ENCODE data around the gene KLHL3.

The KLHL3 gene

GRCh38 chr5:137705106-137705505 is 30.8 kb downstream of the KLHL3 start:
- no peak for DNase-seq

GRCh38 chr5:137703565-137703964 is 32.3 kb downstream of the KLHL3 start:
- DNase-seq: no peak

DNA sequence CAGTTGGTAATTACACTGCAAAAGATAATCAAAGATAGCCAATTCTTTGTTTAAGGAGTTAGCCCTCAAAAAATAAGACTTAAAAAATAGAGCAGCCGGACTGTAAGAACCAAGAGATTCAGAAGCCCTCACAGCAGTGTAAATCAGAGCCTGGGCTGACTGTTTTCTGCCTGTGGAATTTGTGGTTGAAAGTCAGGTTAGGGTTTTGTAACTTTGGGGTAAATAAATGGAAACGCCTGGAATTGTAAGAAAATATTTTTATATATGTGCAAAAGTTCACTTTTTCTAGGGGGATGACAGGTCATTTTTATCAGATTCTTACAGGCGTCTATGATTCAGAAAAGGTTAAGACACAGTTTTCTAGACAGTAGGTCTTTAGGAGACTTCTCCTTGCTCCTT is 35.6 kb downstream of the KLHL3 start:
- no peak for DNase-seq

DNA sequence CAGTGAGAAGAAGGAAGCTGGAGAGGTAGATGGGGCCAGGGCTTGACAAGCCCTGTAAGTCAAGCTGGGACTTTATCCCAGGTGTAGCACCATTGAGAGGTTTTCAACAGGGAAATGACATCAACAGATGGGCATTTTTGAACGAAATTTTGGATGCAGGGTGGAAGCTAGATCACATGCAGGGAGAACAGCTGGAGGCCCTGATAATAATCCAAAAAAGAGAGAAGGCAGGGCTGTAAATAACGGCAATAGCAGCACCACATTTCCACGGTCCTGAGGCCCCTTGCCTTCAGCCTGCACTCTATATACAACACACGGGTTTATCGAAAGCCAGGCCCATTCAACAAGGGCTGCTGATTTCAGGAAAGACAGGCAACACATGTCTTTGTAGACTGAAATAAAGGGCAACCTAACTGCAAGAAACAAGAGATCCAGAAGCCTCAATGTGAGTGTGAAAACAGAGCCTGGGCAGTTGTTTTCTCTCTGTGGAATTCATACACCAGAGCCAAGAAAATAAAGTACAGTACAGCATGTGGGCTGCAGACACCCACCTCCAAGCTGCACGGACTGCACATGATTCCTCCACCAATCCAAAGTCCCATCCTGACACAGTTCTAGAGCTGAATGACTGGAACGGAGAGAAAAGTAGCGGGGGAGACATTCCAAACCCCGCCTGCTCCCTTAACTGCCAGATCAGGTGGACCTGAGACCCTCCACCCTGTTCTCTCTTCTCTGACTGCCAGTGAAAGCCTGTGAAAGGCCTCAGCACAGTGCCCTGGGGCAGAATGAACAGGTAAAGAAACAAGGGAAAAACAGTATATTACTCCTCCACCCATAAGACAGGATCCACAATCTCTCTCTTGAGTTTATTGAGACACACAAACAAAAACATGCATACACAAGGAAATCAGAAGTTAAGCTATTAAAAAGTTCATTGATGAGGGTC is 36.3 kb downstream of the KLHL3 start:
- DNase-seq: peak; percentile 8

- no peak for DNase-seq
These were observed 39.4 kb downstream of the KLHL3 start for GRCh38 chr5:137696481-137696880.

DNA sequence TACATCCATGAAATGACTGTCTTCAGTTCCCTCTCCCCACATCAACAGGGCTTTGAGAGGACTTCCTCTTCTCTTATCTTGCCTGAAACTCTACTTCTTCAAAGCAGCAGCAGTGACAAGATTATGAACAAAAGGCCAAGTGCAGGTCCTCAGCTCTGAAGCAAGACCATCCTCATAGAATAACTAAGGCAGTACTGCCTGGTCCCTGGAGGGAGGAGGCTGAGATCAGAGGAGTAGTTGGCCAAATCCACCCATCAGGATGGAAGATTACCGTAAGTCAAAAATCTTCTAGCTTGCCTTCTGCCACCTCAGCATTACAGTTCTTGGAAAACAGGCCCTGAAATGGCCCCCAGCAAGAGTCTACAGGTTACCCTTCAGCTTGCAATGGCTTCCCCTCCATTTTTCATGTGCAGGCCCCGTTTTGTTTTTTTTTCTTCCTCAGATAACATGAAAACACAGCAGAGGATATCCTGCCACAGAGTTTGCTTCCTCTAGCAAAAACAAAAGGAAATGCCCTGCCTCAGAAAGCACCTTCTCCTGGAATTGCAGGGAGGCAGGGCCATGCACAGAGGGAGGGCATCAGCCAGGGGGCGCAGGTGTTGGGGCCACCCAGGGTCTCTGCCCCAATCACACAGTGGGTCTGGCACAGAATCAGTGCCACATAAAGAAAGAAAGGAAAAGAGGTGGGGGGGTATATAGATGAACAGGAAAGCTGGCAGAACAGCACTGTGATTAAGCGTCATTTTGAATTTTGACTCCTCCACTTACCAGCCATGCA is 40.0 kb downstream of the KLHL3 start:
- no peak for DNase-seq

DNA sequence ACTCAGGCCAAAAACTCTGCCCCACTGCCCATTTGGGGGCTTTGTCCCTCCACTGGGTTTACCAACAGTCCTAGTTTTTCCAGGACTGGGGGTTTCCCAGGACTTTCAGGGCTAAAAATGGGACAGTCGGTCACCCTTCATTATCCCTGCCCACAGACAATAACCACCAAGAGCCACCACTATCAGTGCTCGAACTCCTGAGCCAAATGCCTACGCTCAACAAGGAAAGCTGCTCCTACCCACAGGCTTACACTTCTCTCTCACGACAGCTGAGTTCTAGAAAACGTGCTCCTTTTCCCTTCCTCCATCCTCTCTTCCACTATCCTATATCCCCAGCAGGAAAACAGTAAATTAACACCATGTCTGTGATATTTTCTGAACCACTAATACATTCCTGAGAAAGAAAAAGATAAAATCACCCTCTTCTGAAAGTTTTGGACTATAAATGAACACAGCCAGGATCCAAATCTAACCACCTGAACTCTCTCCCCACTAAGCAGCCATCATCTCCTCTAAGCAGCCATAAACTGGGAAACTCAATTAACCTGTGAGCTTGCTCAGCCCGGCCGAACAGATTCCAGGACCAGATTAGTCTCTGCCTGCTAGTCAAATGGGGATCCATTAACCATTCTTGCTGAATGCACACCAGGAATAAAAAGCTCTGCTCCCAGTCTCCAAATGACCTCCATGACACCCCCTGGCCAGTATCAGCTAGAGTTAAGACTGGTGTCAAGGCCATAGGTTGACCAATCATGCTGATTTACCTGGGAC is 41.8 kb downstream of the KLHL3 start:
- DNase-seq: no peak

- no peak for DNase-seq
These were observed 42.5 kb downstream of the KLHL3 start for GRCh38 chr5:137693307-137693950.

DNA sequence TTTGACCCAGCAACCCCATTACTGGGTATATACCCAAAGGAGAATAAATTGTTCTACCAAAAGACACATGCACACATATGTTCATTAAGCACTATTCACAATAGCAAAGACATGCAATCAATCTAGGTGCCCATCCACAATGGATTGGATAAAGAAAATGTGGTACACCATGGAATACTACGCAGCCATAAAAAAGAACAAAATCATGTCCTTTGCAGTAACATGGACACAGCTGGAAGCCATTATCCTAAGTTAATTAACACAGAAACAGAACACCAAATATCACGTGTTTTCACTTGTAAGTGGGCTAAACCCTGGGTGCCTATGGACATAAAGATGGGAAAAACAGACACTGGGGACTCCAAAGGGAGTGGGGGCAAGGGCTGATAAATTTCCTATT is 46.6 kb downstream of the KLHL3 start:
- DNase-seq: no peak

GRCh38 chr5:137688210-137688840 is 47.6 kb downstream of the KLHL3 start:
- no peak for DNase-seq

DNA sequence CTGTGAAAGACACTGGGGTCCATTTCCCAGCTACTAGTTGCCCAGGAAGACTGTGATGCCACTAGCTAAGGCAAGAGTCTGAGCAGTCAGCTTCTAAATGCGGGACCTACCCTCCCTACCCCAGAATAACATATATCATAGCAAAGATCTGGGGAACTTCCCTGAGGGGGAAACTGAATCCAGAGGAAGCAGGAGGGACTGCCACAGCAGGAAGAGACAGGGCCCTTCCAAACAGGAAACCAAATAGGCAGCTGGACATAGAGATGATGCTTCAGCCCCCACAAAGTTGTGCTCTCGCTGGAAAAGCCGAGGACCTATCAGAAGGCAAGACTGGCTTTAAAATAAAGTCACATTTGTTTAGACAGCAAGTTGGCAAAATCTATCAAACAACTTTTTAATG is 51.1 kb downstream of the KLHL3 start:
- no peak for DNase-seq

GRCh38 chr5:137681191-137681590 is 54.7 kb downstream of the KLHL3 start:
- no peak for DNase-seq

DNA sequence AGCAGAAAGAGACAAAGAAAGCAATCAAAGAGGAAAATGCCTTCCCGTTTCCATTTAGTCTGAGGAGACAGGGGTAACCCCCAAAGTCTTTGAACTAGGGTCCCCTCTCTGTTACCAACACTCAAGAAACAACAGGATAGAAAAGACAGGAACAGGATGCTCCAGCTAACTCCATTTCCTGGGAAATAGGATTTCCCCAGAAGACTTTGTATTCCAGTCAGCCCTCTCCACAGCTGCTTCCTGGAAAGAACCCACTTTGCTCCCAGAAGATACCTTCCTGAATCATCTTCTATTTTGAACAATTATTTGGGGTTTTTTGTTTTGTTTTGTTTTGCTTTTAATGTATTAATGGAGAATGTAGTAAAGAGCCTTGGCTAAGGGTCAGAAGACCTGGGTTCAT is 56.0 kb downstream of the KLHL3 start:
- DNase-seq: no peak

DNA sequence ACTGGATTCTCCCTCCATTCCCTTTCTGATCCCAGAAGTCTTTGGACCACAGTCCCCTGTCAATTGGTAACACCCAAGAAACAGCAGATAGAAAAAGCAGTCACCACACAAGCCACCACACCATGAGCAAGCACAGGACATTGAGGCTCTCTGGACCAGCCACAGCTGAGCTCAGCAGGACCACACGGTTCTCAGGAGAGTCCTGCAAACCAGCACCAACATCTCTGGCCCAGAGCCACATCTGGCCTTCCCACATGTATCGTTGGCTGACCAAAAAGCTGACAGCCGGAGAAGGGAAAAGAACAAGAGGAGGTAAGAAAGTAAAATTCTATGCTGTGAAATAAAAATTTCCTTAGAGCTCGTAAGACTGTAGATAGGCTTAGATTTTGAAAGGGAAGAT is 56.7 kb downstream of the KLHL3 start:
- DNase-seq: no peak

DNA sequence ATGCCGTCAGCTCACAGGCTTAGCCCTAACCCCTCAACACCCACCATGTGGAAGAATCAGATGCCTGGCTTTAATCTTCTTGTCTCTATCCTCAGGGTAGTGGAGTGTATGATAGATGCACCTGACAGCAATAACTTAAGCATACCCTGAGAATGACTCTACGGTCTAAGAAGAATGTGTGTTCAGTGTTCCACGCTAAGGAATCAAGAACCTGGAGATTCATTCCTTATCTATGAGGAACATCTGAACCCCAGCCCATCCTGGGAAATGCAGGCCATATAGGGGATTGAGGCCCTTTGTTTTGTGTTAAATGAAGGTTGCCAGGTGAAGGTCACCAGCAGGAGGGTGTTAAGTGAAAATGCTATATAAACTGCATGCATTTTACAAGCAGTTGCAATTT is 63.0 kb downstream of the KLHL3 start:
- DNase-seq: no peak

DNA sequence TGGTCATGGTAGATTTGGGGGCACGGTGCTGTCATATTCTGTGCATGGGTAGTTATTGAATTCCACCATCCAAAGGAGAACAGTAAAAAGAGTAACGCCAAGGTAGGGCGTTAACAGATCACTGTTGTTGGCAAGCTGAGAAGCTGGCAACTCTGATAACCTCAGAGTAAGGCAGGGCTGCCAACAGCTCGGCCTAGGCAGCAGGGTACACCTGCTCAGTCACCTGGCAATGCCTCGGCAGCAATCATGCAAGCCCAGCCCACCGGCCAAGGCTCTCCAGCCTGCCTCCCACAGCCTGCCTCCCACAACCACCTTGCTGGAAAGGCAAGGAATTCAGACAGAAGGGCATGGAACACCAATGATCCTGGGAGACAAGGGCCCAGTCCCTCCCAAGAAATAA is 63.9 kb downstream of the KLHL3 start:
- no peak for DNase-seq

DNA sequence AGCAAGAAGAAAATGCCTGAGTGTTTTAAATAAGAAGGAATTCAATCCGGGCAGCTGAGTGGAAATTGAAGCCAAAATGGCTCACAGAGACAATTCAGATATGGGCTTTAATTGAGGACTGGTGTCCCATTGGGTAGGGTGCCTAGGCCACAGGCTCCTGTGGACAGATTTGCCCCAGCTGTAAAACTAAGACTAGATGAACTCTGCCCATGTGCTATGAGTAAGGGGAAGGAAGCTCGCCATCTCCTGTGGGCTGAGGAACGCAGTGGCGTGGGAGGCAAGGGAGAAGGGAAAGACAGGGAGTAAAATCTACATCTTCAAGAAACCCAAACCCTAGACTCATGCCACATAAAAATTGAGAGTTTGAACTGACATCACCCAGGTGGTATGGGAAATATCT is 66.1 kb downstream of the KLHL3 start:
- no peak for DNase-seq

- no peak for DNase-seq
These were observed 67.3 kb downstream of the KLHL3 start for GRCh38 chr5:137668637-137669036.

GRCh38 chr5:137667341-137667740 is 68.5 kb downstream of the KLHL3 start:
- no peak for DNase-seq

- no peak for DNase-seq
These were observed 69.0 kb downstream of the KLHL3 start for GRCh38 chr5:137666901-137667300.

DNA sequence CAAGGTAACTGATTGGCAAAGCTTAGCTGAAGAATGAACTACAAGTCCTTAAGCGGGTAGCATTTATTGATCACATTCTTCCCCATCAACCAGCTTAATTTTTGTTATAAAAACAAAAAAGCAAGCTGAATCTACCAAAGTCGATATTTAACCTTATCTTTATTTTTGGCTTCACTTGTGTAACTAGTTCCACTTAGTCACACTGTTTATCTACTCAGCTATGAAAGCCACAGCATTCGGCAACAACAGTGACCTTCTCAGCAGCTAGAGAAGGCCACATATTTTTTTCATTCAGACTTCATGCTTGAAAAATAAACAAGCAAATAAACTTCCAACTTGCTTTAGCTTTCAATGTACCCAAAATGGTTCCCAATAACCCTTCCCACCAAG is 69.4 kb downstream of the KLHL3 start:
- no peak for DNase-seq
